SK-N-SH (cell line): Measurements from ENCODE around the gene RNF151.

Experiments
- CTCF ChIP-seq: fragments of 200-600 bp; sonication (generic); IDR thresholded peaks from 2 replicates; pipeline ENCODE4 v1.6.1; 2017; ENCODE audit warnings: antibody characterized with exemption, mild to moderate bottlenecking, moderate library complexity
- EP300 ChIP-seq, 2 experiments: IDR thresholded peaks; 2 replicates each; pipeline versions ENCODE4 v1.4.0 to v1.6.1; 2012; ENCODE audit warnings: borderline replicate concordance in 1 of 2, low read depth in 1 of 2, low read length in 1 of 2
- EZH2phosphoT487 ChIP-seq: fragments of 200-600 bp; sonication (generic); IDR thresholded peaks from 2 replicates; pipeline ENCODE4 v1.6.1; 2017; ENCODE audit warnings: low read depth, mixed run types, mild to moderate bottlenecking, antibody characterized with exemption, moderate library complexity, borderline replicate concordance
- MAX ChIP-seq: IDR thresholded peaks from 2 replicates; pipeline ENCODE4 v1.4.0; 2012; ENCODE audit warnings: low read depth
- MXI1 ChIP-seq: IDR thresholded peaks from 2 replicates; pipeline ENCODE4 v1.6.1; 2012; ENCODE audit warnings: mild to moderate bottlenecking, low read depth, low read length, improper control_type of control experiment
- NRF1 ChIP-seq: IDR thresholded peaks from 2 replicates; pipeline ENCODE4 v1.6.1; 2012; ENCODE audit warnings: low read depth, mild to moderate bottlenecking, low read length
- POLR2AphosphoS5 ChIP-seq: IDR thresholded peaks from 2 replicates; pipeline ENCODE4 v1.6.1; 2012; ENCODE audit warnings: low read depth, low read length
- RCOR1 ChIP-seq: fragments of 150-350 bp; IDR thresholded peaks from 2 replicates; pipeline ENCODE4 v1.6.1; 2017; ENCODE audit warnings: antibody characterized with exemption, low read length
- RFX5 ChIP-seq: IDR thresholded peaks from 2 replicates; pipeline ENCODE4 v1.6.1; 2012; ENCODE audit warnings: mild to moderate bottlenecking, improper control_type of control experiment, low read length
- USF1 ChIP-seq: IDR thresholded peaks from 2 replicates; pipeline ENCODE4 v1.4.0; 2012; ENCODE audit warnings: low read depth, borderline replicate concordance
- YY1 ChIP-seq: IDR thresholded peaks from 2 replicates; pipeline ENCODE4 v1.4.0; 2012; ENCODE audit warnings: low read depth, mild to moderate bottlenecking

GRCh38 chr16:1974157-1975070, 7.8 kb downstream of the RNF151 start:
- TF ChIP-seq NRF1 (no peak), CTCF (no peak), MXI1 (no peak), EZH2phosphoT487 (no peak), YY1 (no peak), POLR2AphosphoS5 (no peak), EP300 (IDR thresholded peaks at IDR 0.05; ENCODE audit: borderline replicate concordance in 1 of 2, low read depth in 1 of 2, low read length in 1 of 2) (no peak), RCOR1 (no peak), RFX5 (no peak), MAX (no peak), USF1 (no peak)
